GDM1 (cell line): Measurements from ENCODE around the gene NHERF1.
A peak's percentile ranks its signal among the peaks of the same experiment; 100 is the strongest.

Experiments
- DNase-seq: peaks from one replicate; lab custom pipeline; 2025; lab: John Stamatoyannopoulos, UW

The NHERF1 gene

GRCh38 chr17:74768069-74768762 is 19.8 kb downstream of the NHERF1 start:
- DNase-seq, result no peak

- no peak for DNase-seq
These were observed 20.3 kb downstream of the NHERF1 start for GRCh38 chr17:74768763-74769114.

- no peak for DNase-seq
These were observed 20.9 kb downstream of the NHERF1 start for GRCh38 chr17:74769266-74769855.

DNA sequence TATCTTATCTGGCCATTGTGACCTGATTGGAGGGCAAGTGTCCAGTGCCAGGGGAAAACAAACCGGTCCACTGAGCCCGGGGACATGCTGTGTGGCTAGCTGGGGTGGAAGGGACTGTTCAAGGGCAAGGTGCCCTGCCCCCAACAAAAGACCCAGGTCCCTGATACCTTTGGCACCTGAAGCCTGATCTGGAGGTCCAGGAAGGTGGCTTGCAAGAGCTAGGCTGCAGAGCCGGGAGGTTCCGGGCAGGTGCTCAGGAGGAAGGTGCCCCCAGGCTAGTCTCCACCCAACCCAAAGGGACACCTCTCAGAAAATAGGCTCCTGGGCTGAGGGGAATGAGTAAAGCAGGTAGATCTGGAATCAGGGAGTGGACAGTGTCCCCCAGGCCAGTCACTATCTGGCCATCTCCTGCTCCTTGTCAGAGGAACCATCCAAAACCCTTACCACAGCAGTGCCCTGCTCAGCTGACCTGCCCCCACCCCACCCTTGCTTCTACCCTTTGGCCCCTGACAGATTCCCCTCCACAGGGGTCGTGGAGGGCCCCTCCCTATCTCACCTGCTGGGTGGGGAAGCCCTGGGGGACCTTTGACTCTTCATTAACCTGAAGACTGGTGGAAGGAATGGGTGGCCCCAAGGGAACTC is 21.5 kb downstream of the NHERF1 start:
- no peak for DNase-seq

DNA sequence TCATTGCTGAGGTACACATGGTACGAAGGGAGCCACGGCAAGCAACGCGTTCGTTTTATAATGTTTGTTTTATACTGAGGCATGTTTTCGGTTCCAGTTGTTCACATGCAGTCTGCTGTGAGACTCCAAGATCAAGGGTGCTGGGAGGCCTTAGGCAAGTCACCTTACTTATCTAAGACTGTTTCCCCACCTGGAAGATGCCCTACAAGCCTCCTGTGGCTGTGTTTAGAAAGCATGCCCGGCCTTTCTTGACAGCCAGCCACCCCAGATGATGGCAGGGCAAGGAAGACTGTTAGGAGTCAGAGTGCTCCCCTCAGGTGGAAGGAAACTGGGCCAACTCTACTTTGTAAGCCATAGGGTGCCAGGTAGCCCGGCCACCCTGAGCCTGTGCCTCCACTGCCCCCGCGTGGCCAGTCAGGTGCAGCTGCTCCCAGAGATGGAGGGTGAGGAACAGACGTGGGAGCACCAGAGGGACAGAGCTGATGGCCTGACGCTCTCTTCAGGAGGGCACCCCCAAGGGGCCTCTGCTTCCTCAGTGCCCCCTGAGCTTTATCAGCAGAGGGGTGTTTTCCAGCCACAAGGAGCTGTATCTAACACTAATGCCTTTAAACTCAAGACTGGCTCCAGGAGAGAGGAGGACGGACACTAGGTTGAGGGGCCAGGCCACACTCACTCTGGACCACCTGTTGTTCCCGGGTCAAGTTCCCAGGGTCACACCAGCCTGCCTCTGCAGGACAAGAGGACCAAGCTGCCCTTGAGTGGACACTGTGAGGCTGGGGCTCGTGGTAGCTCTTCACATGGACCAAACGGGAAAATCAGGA is 22.3 kb downstream of the NHERF1 start:
- DNase-seq, result no peak

GRCh38 chr17:74771319-74771914 is 23.0 kb downstream of the NHERF1 start:
- DNase-seq, result no peak

DNA sequence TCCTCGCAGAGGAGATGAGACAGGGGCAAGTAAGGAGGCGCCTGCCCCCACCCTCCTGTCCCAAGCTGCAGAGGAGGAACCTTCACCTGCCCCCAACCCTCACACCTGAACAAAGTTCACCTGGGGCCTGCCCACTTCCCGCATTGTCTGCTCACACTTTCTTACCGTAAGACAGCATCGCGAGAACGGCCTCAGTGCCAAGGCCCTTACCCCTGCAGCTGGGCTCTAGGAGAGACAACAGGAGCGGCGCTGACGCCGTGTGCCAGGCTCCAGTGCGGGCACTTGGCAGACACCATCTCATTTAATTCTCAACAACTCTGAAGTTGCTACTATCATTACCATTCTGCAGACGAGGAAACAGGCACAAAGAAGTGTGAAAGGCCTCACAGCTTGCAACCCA is 23.6 kb downstream of the NHERF1 start:
- no peak for DNase-seq

GRCh38 chr17:74773414-74773813 is 25.0 kb downstream of the NHERF1 start:
- DNase-seq, result no peak

- no peak for DNase-seq
These were observed 25.5 kb downstream of the NHERF1 start for GRCh38 chr17:74773871-74774286.

GRCh38 chr17:74775409-74776043 is 27.1 kb downstream of the NHERF1 start:
- no peak for DNase-seq

DNA sequence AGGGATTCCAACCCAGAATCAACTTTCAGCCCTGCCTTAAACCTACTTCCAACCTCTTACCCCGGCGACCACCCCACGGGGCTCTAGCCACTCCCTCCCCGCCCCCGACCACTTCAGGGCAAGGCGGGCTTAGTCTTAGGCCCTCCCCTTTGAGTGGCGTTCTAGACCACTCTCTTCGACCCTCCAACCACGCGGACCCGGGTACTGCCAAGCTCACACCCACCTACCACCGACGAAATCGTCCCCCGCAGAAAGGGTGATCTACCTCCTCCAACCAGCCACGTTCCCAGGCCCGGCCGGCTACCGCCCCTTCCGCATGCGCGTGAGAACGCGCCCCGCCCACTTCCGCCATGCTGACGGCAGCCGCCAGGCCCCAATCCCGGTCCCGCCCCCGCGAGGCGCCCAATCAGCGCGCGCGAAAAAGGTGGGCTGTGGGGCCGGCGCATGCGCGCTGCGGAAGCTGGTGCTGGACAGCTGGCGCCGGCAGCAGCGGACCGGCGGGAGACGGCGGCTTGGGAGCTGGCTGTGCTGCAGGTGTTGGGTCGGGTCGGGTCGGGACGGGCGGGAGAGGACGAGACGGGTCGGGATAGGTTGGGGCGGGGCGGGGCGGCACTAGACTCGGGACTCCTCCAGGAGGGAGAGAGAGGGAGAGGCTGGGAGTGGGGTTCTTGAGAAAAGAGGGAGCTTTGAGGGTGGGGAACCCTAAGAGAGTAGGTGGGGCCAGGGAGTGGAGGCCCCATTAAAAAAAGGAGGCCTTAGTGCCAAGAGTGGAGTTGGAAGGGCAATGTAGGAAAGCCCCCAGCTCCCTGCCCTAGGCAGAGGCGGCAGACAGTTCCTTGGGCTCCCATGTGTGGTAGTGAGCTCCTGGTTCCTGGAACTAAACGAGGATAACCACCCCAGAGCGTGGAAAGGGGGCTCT is 27.9 kb downstream of the NHERF1 start, which contains the start of gene NAT9:
NAT9 (minus strand) TSS at position 302 of the 919 bp plus-strand sequence. CDS start 647 bp downstream, outside the sequence.
- DNase-seq, result peak; percentile 96

DNA sequence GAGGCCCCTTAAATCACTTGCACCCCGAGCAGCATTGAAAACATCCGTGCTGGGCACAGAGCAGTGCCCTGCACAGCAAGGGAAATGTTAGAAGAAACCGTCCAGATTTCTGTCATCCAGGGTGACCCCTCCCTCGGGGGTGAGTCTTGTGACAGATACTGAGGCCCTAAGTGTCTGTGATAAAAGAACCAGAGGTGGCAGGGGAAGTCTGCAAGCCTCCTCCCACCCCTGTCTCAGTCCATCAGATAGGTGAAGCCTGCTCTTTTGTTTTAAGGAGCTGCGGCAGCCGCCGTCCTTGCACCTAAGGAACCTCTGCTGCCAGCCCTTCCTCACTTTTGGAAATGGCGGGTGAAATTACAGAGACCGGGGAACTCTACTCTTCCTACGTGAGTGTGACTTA is 28.6 kb downstream of the NHERF1 start:
- no peak for DNase-seq

DNA sequence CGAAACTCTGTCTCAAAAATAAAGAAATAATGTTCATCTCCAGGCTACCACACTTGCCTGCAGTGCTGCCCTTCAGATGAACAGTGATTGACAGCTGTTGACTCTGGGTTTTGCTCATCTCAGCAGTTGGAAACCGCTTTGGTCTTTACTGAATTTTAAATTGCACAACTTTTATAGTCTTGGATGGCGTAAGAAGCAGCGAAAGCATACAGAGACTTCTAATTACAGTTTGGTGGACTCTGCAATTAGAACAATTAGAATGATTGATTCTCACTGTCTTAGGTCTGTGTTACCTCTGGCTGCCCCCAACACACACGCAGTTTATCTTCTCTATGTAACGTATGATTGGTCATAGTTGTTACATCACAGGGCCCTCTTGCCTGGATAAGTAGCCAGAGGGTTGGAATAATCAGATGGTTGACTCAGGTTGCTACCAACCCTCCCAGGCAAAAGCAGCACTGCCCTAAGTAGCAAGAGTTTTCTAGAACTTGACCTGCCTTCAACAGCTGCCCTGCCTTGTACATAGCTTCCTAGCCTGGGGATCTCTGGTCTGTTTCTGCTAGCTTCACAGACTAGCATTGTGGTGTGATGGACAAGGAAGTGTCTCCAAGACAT is 29.6 kb downstream of the NHERF1 start:
- DNase-seq, result no peak

GRCh38 chr17:74778960-74779359 is 30.5 kb downstream of the NHERF1 start:
- no peak for DNase-seq

DNA sequence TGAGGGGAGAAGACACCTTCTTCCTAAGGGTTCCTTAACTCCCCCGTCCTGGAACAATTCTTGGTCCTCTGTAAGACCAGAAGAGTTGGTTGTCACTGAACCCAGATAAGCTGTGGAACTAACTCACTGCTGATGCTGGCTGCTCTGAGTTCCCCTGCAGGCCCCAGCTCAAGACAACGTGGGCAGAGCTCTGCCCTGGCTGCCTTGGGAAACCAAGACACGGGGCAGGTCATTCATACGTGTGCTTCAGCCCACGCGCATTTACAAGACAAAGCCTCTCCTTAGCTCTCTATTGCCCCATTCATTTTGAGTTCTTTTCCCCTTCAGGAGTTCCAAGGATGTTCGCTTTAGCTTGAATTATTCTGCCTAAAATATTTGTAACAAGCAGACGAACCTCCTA is 31.1 kb downstream of the NHERF1 start:
- DNase-seq, result no peak

- DNase-seq, result peak; percentile 98
These were observed 31.5 kb downstream of the NHERF1 start for GRCh38 chr17:74779948-74780400.

- peak; percentile 51 for DNase-seq
These were observed 32.2 kb downstream of the NHERF1 start for GRCh38 chr17:74780443-74781238.

GRCh38 chr17:74782571-74782970 is 34.1 kb downstream of the NHERF1 start:
- DNase-seq, result no peak
